Anterior cingulate cortex (tissue), 58 donors: ENCODE results near the gene BRPF3.

Experiments
- DNase-seq, 58 donors: peaks; one replicate each; lab custom pipeline; 2025; lab: John Stamatoyannopoulos, UW

Gene BRPF3

GRCh38 chr6:36227379-36228228, 31.1 kb downstream of the BRPF3 start:
- peak in 1 of 58 donors; percentile 1 for DNase-seq

DNA sequence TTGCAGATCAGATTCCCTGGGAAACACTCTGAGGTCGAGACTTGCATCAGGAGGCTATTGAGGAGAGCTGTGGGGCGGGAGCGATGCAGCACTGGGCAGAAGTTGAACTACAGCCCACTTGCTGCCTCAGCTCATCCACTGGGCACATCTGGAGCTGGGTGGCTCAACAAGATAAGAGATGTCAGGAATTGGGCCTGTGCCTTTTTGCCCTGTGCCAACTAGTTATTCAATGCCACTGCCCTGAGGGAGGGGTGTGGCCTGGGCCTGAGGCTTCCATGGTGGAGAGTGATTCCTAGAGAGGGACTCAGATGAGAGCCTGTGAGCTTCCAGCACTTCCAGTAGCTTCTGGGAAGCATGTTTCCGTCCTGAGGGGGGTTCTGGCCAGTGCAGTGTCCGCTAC, 32.7 kb downstream of the BRPF3 start:
- DNase-seq = no peak

DNA sequence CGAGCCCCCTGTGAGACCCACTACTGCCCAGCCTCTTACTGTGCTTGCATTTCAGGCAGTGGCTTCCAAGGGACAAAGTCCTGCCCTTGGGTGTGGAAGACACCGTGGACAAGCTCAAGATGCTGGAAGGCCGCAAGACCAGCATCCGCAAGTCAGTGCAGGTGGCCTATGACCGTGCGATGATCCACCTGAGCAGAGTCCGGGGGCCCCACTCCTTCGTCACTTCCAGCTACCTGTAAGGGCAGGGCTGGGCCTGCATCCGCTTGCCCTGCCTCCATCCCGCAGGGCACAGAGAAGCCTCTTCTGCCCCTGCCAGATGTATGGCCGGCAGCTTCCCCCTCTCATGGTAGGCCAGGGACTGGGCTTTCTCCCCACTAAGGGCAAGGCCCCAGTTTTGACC, 33.8 kb downstream of the BRPF3 start:
- DNase-seq = no peak

DNA sequence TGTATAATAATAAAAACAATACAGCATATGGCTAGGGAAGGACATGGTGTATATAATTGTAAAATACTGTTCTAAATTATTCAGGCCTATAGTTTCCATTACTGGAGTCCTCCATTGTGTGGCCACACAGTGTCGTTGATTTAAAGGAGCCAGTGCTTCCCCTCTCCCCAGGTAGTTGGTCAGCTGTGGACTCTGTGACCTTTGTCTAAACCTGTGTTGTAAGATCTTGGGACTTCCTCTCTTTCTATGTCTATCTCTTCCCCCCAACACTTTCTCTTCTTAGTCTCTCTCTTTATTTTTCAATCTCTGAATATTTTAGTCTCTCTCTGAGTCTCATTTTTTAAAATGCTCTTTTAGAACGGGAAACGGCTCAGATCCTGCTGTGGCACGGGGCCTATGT, 35.6 kb downstream of the BRPF3 start:
- no peak for DNase-seq

- DNase-seq = no peak
These were observed 38.8 kb downstream of the BRPF3 start for GRCh38 chr6:36235309-36235708.

- DNase-seq = no peak
These were observed 39.3 kb downstream of the BRPF3 start for GRCh38 chr6:36235862-36236261.

DNA sequence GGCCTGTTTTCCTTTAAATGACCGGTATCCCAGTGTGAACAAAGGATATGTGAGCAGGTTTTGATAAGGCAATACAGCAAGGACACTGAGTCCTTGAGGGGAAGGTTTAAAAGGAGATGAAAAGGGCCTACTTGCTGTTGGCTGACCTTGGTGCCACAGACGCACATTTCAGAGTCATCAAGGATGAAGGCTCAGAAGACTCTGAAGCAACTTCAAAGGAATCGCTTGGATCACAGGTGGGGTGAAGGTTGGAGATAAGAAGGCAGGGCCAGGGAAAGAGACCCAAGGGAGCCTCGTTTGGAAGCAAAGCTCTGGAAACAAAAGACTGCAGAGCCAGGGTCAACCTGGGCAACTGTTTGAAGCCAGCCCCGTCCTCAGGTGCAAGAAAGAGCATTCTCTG, 43.2 kb downstream of the BRPF3 start:
- DNase-seq = no peak

DNA sequence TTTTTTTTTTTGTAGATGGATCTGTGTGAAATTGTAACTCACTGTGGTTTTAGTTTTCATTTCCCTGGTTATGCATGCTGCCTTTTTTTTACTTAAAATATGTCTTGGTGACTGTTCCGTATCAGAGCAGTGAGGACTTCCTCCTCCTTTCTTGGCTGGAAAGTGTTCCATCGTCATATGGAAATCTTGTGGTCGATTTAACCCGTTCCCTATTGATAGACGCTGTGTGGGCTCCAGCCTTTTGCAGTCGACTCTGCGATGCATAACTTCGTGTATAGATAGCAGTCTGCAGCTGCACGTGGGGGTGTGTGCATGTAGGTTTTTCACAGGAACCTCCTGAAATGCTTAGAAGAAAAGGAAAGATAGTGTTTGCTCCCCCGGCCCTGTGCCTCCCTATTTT, 45.2 kb downstream of the BRPF3 start:
- peak in 31 of 58 donors; percentile 3 to 74 (median 27) for DNase-seq

- DNase-seq = no peak
These were observed 45.6 kb downstream of the BRPF3 start for GRCh38 chr6:36242161-36242560.

DNA sequence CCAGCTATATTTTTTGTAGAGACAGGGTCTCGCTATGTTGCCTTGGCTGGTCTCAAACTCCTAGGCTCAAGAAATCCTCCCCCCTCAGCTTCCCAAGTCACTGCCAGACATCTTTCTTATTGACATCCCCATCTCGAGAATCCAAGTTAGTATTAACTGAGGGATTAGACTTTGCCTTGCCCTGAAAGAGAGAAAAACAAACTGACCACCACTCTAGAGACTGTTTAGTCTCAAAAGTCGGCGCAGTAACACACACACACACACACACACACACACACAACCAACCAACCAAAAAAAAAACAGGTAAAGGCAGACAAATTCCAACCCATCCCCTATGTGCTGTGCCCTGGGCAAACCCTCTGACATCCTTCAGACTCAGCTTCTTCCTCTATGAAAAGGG, 46.1 kb downstream of the BRPF3 start:
- DNase-seq = no peak

DNA sequence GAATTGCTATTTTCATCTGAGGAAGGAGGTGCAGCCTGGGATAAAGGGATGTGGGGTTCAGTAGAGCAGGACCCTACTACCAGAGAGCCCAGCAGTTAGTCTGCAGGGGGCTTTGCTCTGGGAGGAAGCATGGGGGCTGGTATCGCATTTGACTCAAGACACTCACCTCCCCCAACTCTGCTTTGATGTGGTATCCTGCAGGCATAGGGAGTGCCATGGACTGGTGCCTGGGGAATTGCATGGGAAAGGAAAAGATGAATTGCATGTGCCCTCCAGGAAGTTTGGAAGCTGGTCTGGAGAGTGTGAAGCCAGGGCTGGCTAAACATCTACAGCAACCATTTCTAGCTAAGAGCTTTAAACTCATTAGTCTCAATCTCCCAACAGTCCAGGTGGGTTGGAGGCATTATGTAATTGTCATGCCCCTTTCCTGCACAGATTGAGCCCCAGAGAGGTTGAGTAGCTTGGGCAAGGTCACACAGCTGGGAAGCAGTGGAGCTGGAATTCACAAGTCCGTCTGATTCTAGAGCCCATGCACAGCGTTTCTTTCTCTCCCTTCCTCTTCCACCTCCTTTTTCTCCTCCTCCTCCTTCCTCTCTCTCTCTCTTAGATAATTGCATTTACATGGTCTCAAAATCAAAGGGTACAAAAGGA, 47.1 kb downstream of the BRPF3 start:
- no peak for DNase-seq

DNA sequence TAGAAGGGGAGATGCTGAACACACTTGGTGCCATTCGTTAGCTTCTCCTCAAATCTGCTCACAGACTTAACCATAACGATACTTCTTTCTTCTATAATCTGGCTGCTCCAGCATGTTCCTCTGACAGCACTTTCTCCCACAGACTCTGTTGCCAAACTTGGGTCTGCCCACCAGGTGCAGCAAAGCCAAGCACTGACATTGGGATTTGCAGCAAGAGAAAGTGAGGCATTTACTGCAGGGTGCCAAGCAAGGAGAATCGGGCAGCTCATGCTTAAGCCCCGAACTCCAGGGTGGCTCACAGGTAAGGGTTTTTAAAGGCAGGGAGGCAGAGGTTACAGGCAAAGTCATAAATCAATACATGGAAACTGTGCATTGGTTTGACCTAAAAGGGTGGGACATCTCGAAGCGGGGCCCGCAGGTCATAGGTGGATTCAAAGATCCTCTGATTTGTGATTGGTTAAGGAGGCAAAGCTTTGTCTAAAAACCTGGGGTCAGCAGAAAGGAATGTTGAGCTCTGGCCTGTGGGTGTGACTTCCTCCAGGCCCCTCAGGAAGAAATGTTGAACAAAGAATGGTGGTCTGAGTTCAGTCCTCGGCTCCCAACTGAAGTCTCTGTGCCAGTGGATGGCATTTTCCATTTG, 48.2 kb downstream of the BRPF3 start:
- peak in 2 of 58 donors; percentile 9 to 16 for DNase-seq

- DNase-seq = no peak
These were observed 49.1 kb downstream of the BRPF3 start for GRCh38 chr6:36245572-36246061.

GRCh38 chr6:36246506-36247268, 50.1 kb downstream of the BRPF3 start:
- no peak for DNase-seq

DNA sequence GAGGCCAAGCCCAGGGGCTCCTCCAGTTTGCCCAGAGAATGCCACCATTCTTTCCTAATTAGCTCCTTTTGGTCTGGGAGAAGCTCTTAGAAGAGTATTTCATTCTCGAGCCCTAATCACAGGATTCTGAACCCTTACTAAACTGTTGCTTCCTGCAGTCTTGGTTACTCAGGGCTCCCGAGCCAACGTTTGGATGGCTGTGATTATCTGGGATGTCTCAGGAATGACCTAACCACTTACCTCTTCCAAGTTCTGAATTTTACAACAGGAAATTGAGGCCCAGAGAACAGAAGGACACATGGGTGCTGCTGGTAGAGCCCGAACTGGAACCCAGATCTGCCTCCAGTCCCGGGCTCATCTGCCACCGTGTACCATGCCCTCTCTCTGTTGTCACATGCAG, 51.1 kb downstream of the BRPF3 start:
- no peak for DNase-seq

DNA sequence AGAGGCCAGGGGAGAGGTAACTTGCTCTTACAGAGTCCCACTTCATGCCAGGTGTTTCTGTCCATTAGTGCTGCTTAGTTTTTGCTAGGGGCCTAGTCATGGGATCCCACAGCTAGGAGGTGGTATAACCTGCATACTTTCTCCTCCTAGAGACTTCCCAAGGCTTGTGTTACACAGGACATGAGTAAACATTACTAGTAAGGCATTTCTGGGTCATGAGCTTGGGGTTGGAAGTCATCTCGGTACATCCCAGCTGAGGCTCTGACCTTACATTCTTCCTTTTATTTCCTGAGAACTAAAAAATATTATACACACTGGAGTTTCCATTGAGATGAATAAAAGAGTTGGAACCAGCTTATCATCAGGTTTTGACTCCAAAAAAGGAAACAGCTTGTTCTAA, 52.4 kb downstream of the BRPF3 start:
- no peak for DNase-seq

DNA sequence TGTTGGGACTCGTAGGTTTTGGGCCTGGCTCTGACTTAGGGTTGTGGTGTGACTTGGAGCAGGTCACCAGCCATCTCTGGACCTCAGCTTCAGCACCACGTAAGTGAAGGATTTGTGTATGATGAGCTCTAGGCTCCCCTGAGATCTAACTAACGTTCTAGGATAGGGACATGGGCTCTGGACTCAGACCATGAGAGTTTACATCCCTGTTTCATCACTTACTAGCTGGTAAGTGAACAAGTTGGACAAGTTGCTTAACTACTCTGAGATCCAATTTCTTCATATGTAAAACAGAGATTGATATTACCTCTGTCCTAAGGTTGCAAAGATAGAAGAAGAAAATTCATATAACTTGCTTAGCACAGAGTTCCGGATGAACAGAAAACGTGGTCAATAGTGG, 53.0 kb downstream of the BRPF3 start:
- no peak for DNase-seq

GRCh38 chr6:36252005-36252404, 55.5 kb downstream of the BRPF3 start:
- peak in 7 of 58 donors; percentile 4 to 27 (median 12) for DNase-seq

GRCh38 chr6:36263390-36264000, 67.0 kb downstream of the BRPF3 start:
- DNase-seq = no peak

GRCh38 chr6:36265744-36266143, 69.2 kb downstream of the BRPF3 start:
- no peak for DNase-seq
